ENCODE measurements around the gene MBOAT1. TPM values are rescaled to one million over a fixed set of nuclear protein-coding genes. Genes with fewer than 3 reads are reported as not detected.

The MBOAT1 gene
- total and polyA plus RNA-seq, 10 donors, result 1.0 to 14.9 (median 11.8) TPM

GRCh38 chr6:20178327-20178726 lies 33.9 kb downstream of the MBOAT1 start:
- H3K36me3 ChIP-seq, result peaks cover 0 to 8% (median 0%) of the 10 kb centered on the region in 6 donors
- no peaks in the 10 kb centered on the region for H3K27me3 ChIP-seq (replicated peaks in 1 of 7)
- intact Hi-C loops (cut with DNase I; ENCODE audit: low total_unique reads), result no loop called here
- TF ChIP-seq POLR2A (IDR thresholded peaks at IDR 0.05), result no peak
- TF ChIP-seq POLR2AphosphoS5 (IDR thresholded peaks at IDR 0.05), result no peak
- TF ChIP-seq CTCF (IDR thresholded peaks at IDR 0.05 in 8 of 11, conservative IDR thresholded peaks at IDR 0.05 in 3 of 11), result no peak
- peaks cover 0 to 22% (median 11%) of the 10 kb centered on the region in 6 donors for H3K4me1 ChIP-seq
- DNase-seq, result no peak
- H3K9me3 ChIP-seq, result peaks cover 0 to 13% (median 0%) of the 10 kb centered on the region in 8 donors
- H3K4me3 ChIP-seq, result no peak overlapping the region
- no peak overlapping the region for H3K27ac ChIP-seq
- 82 to 90% (median 84%) methylated on average over 2 of the region's 2 CpGs for WGBS, 5 donors

- peaks cover 0 to 8% (median 0%) of the 10 kb centered on the region in 6 donors for H3K36me3 ChIP-seq
- WGBS, 5 donors, result 91 to 97% (median 94%) methylated on average over 4 of the region's 4 CpGs
- intact Hi-C loops (cut with DNase I; ENCODE audit: low total_unique reads), result no loop called here
Observed at GRCh38 chr6:20175810-20176410, 36.4 kb downstream of the MBOAT1 start.

GRCh38 chr6:20173833-20174792 lies 38.2 kb downstream of the MBOAT1 start:
- WGBS, 5 donors, result 39 to 72% (median 43%) methylated on average over 13 of the region's 13 CpGs
- intact Hi-C loops (cut with DNase I; ENCODE audit: low total_unique reads), result no loop called here
- Histone ChIP-seq H3K27me3 (replicated peaks in 1 of 7) (no peaks in the 10 kb centered on the region), H3K36me3 (no peaks in the 10 kb centered on the region), H3K4me3 (peak overlapping the region in 1 of 8 donors; percentile 41), H3K9me3 (peaks cover 0 to under 1% (median 0%) of the 10 kb centered on the region in 8 donors), H3K4me1 (peaks cover 0 to 47% (median 13%) of the 10 kb centered on the region in 6 donors), H3K27ac (peak overlapping the region in 7 of 8 donors; percentile 52 to 90 (median 78))
- no peak for TF ChIP-seq POLR2A (IDR thresholded peaks at IDR 0.05)
- no peak for TF ChIP-seq POLR2AphosphoS5 (IDR thresholded peaks at IDR 0.05)
- no peak for TF ChIP-seq CTCF (IDR thresholded peaks at IDR 0.05 in 8 of 11, conservative IDR thresholded peaks at IDR 0.05 in 3 of 11)
- no peak for DNase-seq

More at GRCh38 chr6:20175810-20176410, 36.4 kb downstream of the MBOAT1 start:
- DNase-seq, result no peak
- Histone ChIP-seq H3K9me3 (peaks cover 0 to 6% (median 0%) of the 10 kb centered on the region in 8 donors), H3K4me3 (no peak overlapping the region), H3K4me1 (peaks cover 0 to 29% (median 13%) of the 10 kb centered on the region in 6 donors), H3K27me3 (replicated peaks in 1 of 7) (no peaks in the 10 kb centered on the region), H3K27ac (no peak overlapping the region)
- no peak for TF ChIP-seq POLR2AphosphoS5 (IDR thresholded peaks at IDR 0.05)
- no peak for TF ChIP-seq POLR2A (IDR thresholded peaks at IDR 0.05)
- TF ChIP-seq CTCF (IDR thresholded peaks at IDR 0.05 in 8 of 11, conservative IDR thresholded peaks at IDR 0.05 in 3 of 11), result no peak
